GM23338 (cell line): ENCODE measurements around the gene NTN4. TPM values are rescaled to one million over a fixed set of nuclear protein-coding genes. Genes with fewer than 3 reads are reported as not detected.

Experiments used
- ATAC-seq: fragments of 200-7000 bp; cut with Tn5 transposase; 3 replicates; pipeline ENCODE4 v1.9.1; 2020
- DNase-seq: peaks from one replicate; pipeline ENCODE4 v3.0.0-alpha.2; 2015; ENCODE audit warnings: low spot score
- H2AFZ ChIP-seq: fragments of 200-600 bp; sonication (generic); 2 replicates; pipeline ENCODE4 v1.8.0; 2016; ENCODE audit warnings: antibody characterized with exemption, mild to moderate bottlenecking, moderate library complexity
- H3F3A ChIP-seq: fragments of 200-600 bp; sonication (generic); replicated peaks from 2 replicates; pipeline ENCODE4 v1.8.0; 2017; ENCODE audit warnings: antibody characterized with exemption, mixed run types, low read depth
- H3K27ac ChIP-seq: fragments of 200-600 bp; sonication (generic); 2 replicates; pipeline ENCODE4 v1.6.1; 2016; ENCODE audit warnings: low read depth
- H3K27me3 ChIP-seq: fragments of 200-600 bp; sonication (generic); 2 replicates; pipeline ENCODE4 v1.8.0; 2016; ENCODE audit warnings: mild to moderate bottlenecking, mixed run types, moderate library complexity; ENCODE audit not compliant: insufficient read depth
- H3K36me3 ChIP-seq: fragments of 200-600 bp; sonication (generic); 2 replicates; pipeline ENCODE4 v1.8.0; 2016; ENCODE audit warnings: mild to moderate bottlenecking; ENCODE audit not compliant: insufficient read depth
- H3K4me1 ChIP-seq: fragments of 200-600 bp; sonication (generic); 2 replicates; pipeline ENCODE4 v1.8.0; 2016; ENCODE audit warnings: mild to moderate bottlenecking, moderate library complexity; ENCODE audit not compliant: insufficient read depth
- H3K4me2 ChIP-seq: fragments of 200-600 bp; sonication (generic); 2 replicates; pipeline ENCODE4 v1.7.1; 2017; ENCODE audit warnings: mixed run types
- H3K4me3 ChIP-seq: fragments of 200-600 bp; sonication (generic); 2 replicates; pipeline ENCODE4 v1.6.1; 2016; ENCODE audit warnings: mixed run types
- H3K79me2 ChIP-seq: fragments of 200-600 bp; sonication (generic); replicated peaks from 2 replicates; pipeline ENCODE4 v1.8.0; 2017; ENCODE audit warnings: mild to moderate bottlenecking; ENCODE audit not compliant: insufficient read depth
- H3K9me2 ChIP-seq: fragments of 200-600 bp; sonication (generic); 2 replicates; pipeline ENCODE4 v1.8.0; 2017; ENCODE audit not compliant: insufficient read depth
- H4K20me1 ChIP-seq: fragments of 200-600 bp; sonication (generic); replicated peaks from 2 replicates; pipeline ENCODE4 v1.8.0; 2017; ENCODE audit warnings: mild to moderate bottlenecking; ENCODE audit not compliant: insufficient read depth
- H3K27ac Mint-ChIP-seq: 2 replicates; pipeline ENCODE4 v1.8.0; 2020; ENCODE audit warnings: inconsistent platforms, mild to moderate bottlenecking, moderate library complexity, mixed read lengths
- H3K27me3 Mint-ChIP-seq: 3 replicates; pipeline ENCODE4 v1.8.0; 2022; ENCODE audit warnings: low read depth, mild to moderate bottlenecking, moderate library complexity, mixed read lengths, inconsistent platforms; ENCODE audit not compliant: insufficient read depth, poor library complexity
- H3K36me3 Mint-ChIP-seq: 3 replicates; pipeline ENCODE4 v1.8.0; 2021; ENCODE audit warnings: low read depth, mild to moderate bottlenecking, inconsistent platforms, moderate library complexity, mixed read lengths
- H3K4me1 Mint-ChIP-seq: 3 replicates; pipeline ENCODE4 v1.8.0; 2020; ENCODE audit warnings: mild to moderate bottlenecking, inconsistent platforms, mixed read lengths
- H3K4me3 Mint-ChIP-seq: 3 replicates; pipeline ENCODE4 v1.8.0; 2021; ENCODE audit warnings: moderate library complexity, mild to moderate bottlenecking, inconsistent platforms, mixed read lengths
- H3K9me3 Mint-ChIP-seq: 3 replicates; pipeline ENCODE4 v1.8.0; 2020; ENCODE audit warnings: moderate library complexity, mild to moderate bottlenecking, inconsistent platforms, mixed read lengths
- CREB1 ChIP-seq: fragments of 250-450 bp; sonication (Bioruptor Pico); IDR thresholded peaks from 2 replicates; pipeline ENCODE4 v1.5.0; 2020; ENCODE audit warnings: low read depth, mild to moderate bottlenecking, moderate library complexity
- CTCF ChIP-seq, 2 experiments: fragments of 200-600 bp in 1 of 2; sonication (generic) in 1 of 2; conservative IDR thresholded peaks; 2 replicates each; pipeline versions ENCODE4 v1.5.1 to v1.6.1; 2016 to 2017; ENCODE audit warnings: antibody characterized with exemption in 2 of 2, low read depth in 2 of 2, mild to moderate bottlenecking in 2 of 2, moderate library complexity in 1 of 2
- ETS1 ChIP-seq: IDR thresholded peaks from 2 replicates; pipeline ENCODE4 v1.6.1; 2016; ENCODE audit warnings: antibody characterized with exemption
- EZH2 ChIP-seq: fragments of 200-600 bp; sonication (generic); IDR thresholded peaks from one replicate; pipeline ENCODE4 v1.8.0; 2017; ENCODE audit warnings: antibody characterized with exemption, mild to moderate bottlenecking, low read depth; ENCODE audit not compliant: unreplicated experiment
- EZH2phosphoT487 ChIP-seq: fragments of 200-600 bp; sonication (generic); IDR thresholded peaks from one replicate; pipeline ENCODE4 v1.8.1; 2018; ENCODE audit warnings: antibody characterized with exemption; ENCODE audit not compliant: unreplicated experiment
- JUNB ChIP-seq: IDR thresholded peaks from one replicate; pipeline ENCODE4 v1.6.1; 2016; ENCODE audit warnings: antibody characterized with exemption; ENCODE audit not compliant: unreplicated experiment
- NANOG ChIP-seq: IDR thresholded peaks from 2 replicates; pipeline ENCODE4 v1.6.1; 2016; ENCODE audit warnings: antibody characterized with exemption, borderline replicate concordance
- POLR2AphosphoS5 ChIP-seq: IDR thresholded peaks from 2 replicates; pipeline ENCODE4 v1.6.1; 2016; ENCODE audit warnings: antibody characterized with exemption, low read depth
- ZNF114 ChIP-seq: fragments of 250-450 bp; sonication (Bioruptor Pico); IDR thresholded peaks from 2 replicates; pipeline ENCODE4 v1.5.0; 2020; ENCODE audit warnings: mild to moderate bottlenecking, moderate library complexity
- ZNF331 ChIP-seq: fragments of 250-450 bp; sonication (Bioruptor Pico); IDR thresholded peaks from 2 replicates; pipeline ENCODE4 v1.5.0; 2020; ENCODE audit warnings: low read depth, mild to moderate bottlenecking, moderate library complexity
- ZNF462 ChIP-seq: fragments of 250-450 bp; sonication (Bioruptor Pico); IDR thresholded peaks from 2 replicates; pipeline ENCODE4 v1.5.0; 2020; ENCODE audit warnings: mild to moderate bottlenecking, moderate library complexity
- polyA plus RNA-seq: library from polyadenylated mRNA; unstranded; fragments of >200 nt; fragmentation: Nextera tagmentation; extraction: Ambion mirVana; gene quantifications from 2 replicates; pipeline ENCODE4 v1.2.1, GENCODE V29; 2016
- total RNA-seq: library from RNA; depleted of rRNA; stranded (reverse); fragments of >200 nt; shearing (Covaris generic); gene quantifications from 2 replicates; pipeline ENCODE4 v1.2.3, GENCODE V29; 2014

Gene NTN4
- total and polyA plus RNA-seq, 2 experiments from 2014 or later = 1.5 to 3.8 TPM

GRCh38 chr12:95690861-95691635, 99.5 kb downstream of the NTN4 start:
- Histone ChIP-seq H3K9me2 (peaks cover 5% of the 10 kb centered on the region; the same call in 1 of the 2 replicates), H3K27me3 (no peaks in the 10 kb centered on the region), H3K36me3 (no peaks in the 10 kb centered on the region), H4K20me1 (no peaks in the 10 kb centered on the region; the same call in 1 of the 2 replicates), H3K4me3 (no peak overlapping the region), H3K4me2 (no peak overlapping the region), H2AFZ (no peak overlapping the region), H3K79me2 (no peaks in the 10 kb centered on the region), H3K4me1 (no peaks in the 10 kb centered on the region), H3F3A (no peaks in the 10 kb centered on the region), H3K27ac (no peak overlapping the region)
- Mint-ChIP-seq H3K27me3 (peaks cover 2% of the 10 kb centered on the region), H3K4me3 (no peak overlapping the region), H3K9me3 (no peaks in the 10 kb centered on the region; the same call in 2 of the 3 replicates), H3K36me3 (no peaks in the 10 kb centered on the region), H3K4me1 (no peaks in the 10 kb centered on the region), H3K27ac (no peak overlapping the region)
- ATAC-seq (no peak), DNase-seq (no peak)
- no peak for TF ChIP-seq ZNF331 (CRISPR knock-in tag)
- TF ChIP-seq EZH2phosphoT487 = no peak
- no peak for TF ChIP-seq ZNF114 (CRISPR knock-in tag)
- TF ChIP-seq POLR2AphosphoS5 = no peak
- no peak for TF ChIP-seq CREB1 (CRISPR knock-in tag)

- no peak overlapping the region for H3K4me3 ChIP-seq
- H3K27me3 Mint-ChIP-seq = peaks cover 2% of the 10 kb centered on the region
- TF ChIP-seq ZNF114 (CRISPR knock-in tag) = no peak
- TF ChIP-seq CREB1 (CRISPR knock-in tag) = no peak
- TF ChIP-seq ZNF462 (CRISPR knock-in tag) = no peak
- TF ChIP-seq EZH2 = no peak
- TF ChIP-seq ETS1 = no peak
- TF ChIP-seq POLR2AphosphoS5 = no peak
- no peak for TF ChIP-seq CTCF (conservative IDR thresholded peaks at IDR 0.05; ENCODE audit: low read depth in 2 of 2)
- no peak for TF ChIP-seq JUNB
- TF ChIP-seq NANOG = no peak
Observed at GRCh38 chr12:95687937-95688336, 102.6 kb downstream of the NTN4 start.

More at GRCh38 chr12:95687937-95688336, 102.6 kb downstream of the NTN4 start:
- H3F3A ChIP-seq = no peaks in the 10 kb centered on the region
- ATAC-seq (no peak), DNase-seq (no peak)
- no peaks in the 10 kb centered on the region for H3K4me1 Mint-ChIP-seq
- H3K36me3 Mint-ChIP-seq = no peaks in the 10 kb centered on the region
- H3K4me3 Mint-ChIP-seq = no peak overlapping the region
- H3K79me2 ChIP-seq = no peaks in the 10 kb centered on the region
- H3K9me2 ChIP-seq = peaks cover 5% of the 10 kb centered on the region; the same call in 1 of the 2 replicates
- H3K36me3 ChIP-seq = no peaks in the 10 kb centered on the region
- no peak overlapping the region for H3K27ac ChIP-seq
- no peak overlapping the region for H3K27ac Mint-ChIP-seq
- H4K20me1 ChIP-seq = no peaks in the 10 kb centered on the region
- H3K27me3 ChIP-seq = no peaks in the 10 kb centered on the region
- H2AFZ ChIP-seq = no peak overlapping the region
- H3K4me2 ChIP-seq = no peak overlapping the region
- no peaks in the 10 kb centered on the region; the same call in 2 of the 3 replicates for H3K9me3 Mint-ChIP-seq
- H3K4me1 ChIP-seq = no peaks in the 10 kb centered on the region
